NT2/D1 (cell line): ENCODE data around the gene ABTB2.

Experiments
- SUZ12 ChIP-seq: IDR thresholded peaks from 2 replicates; pipeline ENCODE4 v1.6.1; 2011; ENCODE audit not compliant: insufficient read length, insufficient read depth; ENCODE audit errors: extremely low read depth
- YY1 ChIP-seq: IDR thresholded peaks from 2 replicates; pipeline ENCODE4 v1.6.1; 2011; ENCODE audit not compliant: insufficient read length, insufficient read depth
- ZNF274 ChIP-seq: IDR thresholded peaks from 2 replicates; pipeline ENCODE4 v1.6.1; 2011; ENCODE audit warnings: mild to moderate bottlenecking, low read depth, low read length

- TF ChIP-seq YY1, result no peak
- no peak for TF ChIP-seq SUZ12
- TF ChIP-seq ZNF274, result no peak
Observed at GRCh38 chr11:34379079-34379478, 21.3 kb upstream of the ABTB2 start.
